NT2/D1 (cell line): ENCODE data around the gene KLHL6.

Experiments
- DNase-seq: peaks from one replicate; pipeline ENCODE4 v3.0.0-alpha.2; 2011; ENCODE audit warnings: low read depth, low spot score
- H3K27me3 ChIP-seq: 2 replicates; pipeline ENCODE4 v1.6.0; 2011; ENCODE audit warnings: mild to moderate bottlenecking; ENCODE audit not compliant: insufficient read length, insufficient read depth
- H3K36me3 ChIP-seq: 2 replicates; pipeline ENCODE4 v1.6.1; 2011; ENCODE audit warnings: mild to moderate bottlenecking, low read length, mixed read lengths; ENCODE audit not compliant: insufficient read depth, insufficient read length
- H3K4me1 ChIP-seq: 2 replicates; pipeline ENCODE4 v1.5.1; 2011; ENCODE audit not compliant: insufficient read depth, insufficient read length
- H3K4me3 ChIP-seq: 2 replicates; pipeline ENCODE4 v1.5.1; 2011; ENCODE audit warnings: low read depth; ENCODE audit not compliant: insufficient read length
- H3K9ac ChIP-seq: 2 replicates; pipeline ENCODE4 v1.6.0; 2011; ENCODE audit warnings: low read depth; ENCODE audit not compliant: insufficient read length
- H3K9me3 ChIP-seq: 2 replicates; pipeline ENCODE4 v1.5.1; 2011; ENCODE audit warnings: mild to moderate bottlenecking, low read length; ENCODE audit not compliant: insufficient read depth
- SUZ12 ChIP-seq: IDR thresholded peaks from 2 replicates; pipeline ENCODE4 v1.6.1; 2011; ENCODE audit not compliant: insufficient read length, insufficient read depth; ENCODE audit errors: extremely low read depth
- YY1 ChIP-seq: IDR thresholded peaks from 2 replicates; pipeline ENCODE4 v1.6.1; 2011; ENCODE audit not compliant: insufficient read length, insufficient read depth
- ZNF274 ChIP-seq: IDR thresholded peaks from 2 replicates; pipeline ENCODE4 v1.6.1; 2011; ENCODE audit warnings: mild to moderate bottlenecking, low read depth, low read length

KLHL6 gene

GRCh38 chr3:183464480-183464879, 91.0 kb downstream of the KLHL6 start:
- Histone ChIP-seq H3K4me3 (no peak overlapping the region), H3K9me3 (peaks cover 7% of the 10 kb centered on the region; the same call in 1 of the 2 replicates), H3K36me3 (no peaks in the 10 kb centered on the region), H3K4me1 (peaks cover 3% of the 10 kb centered on the region), H3K9ac (no peak overlapping the region), H3K27me3 (no peaks in the 10 kb centered on the region)
- DNase-seq: no peak
- TF ChIP-seq ZNF274: no peak

DNA sequence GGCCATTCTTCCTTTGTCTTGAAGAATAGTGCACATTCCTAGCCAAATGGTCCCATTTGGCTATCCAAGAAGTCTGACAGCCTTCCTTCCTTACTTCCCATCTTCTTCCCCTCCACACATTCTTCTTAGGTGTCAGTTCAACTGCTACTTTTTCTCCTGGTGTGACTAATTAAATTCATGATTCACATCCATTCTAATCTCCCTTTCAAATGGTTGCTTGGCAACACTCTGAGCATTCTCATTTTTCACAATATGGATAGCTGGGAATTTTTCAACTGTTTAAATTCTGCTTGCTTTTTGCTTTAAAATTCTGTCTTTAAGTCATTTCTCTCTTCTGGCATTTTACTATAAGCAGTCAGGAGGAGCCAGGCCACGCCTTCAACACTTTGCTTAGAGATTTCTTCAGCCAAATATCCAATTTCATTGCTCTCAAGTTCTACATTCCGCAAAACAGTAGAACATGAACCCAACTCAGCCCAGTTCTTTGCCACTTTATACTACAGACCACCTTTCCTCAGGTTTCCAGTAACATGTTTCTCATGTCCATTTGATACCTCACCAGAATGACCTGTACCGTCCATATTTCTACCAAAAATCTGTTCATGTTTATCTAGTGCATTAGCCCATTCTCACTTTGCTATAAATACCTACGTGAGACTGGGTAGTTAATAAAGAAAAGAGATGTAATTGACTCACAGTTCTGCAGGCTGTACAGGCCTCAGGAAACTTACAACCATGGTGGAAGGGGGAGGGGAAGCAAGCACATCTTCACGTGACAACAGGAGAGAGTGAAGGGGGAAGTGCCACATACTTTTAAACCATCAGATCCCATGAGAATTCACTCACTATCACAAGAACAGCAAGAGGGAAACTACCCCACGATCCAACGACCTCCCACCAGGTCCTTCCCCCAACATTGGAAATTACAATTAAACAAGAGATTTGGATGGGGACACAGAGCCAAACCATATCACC, 95.1 kb downstream of the KLHL6 start:
- Histone ChIP-seq H3K27me3 (no peaks in the 10 kb centered on the region), H3K4me3 (no peak overlapping the region), H3K9me3 (peaks cover 7% of the 10 kb centered on the region; the same call in 1 of the 2 replicates), H3K9ac (no peak overlapping the region), H3K4me1 (peaks cover 3% of the 10 kb centered on the region), H3K36me3 (peaks cover 11% of the 10 kb centered on the region)
- no peak for DNase-seq
- no peak for TF ChIP-seq SUZ12

DNA sequence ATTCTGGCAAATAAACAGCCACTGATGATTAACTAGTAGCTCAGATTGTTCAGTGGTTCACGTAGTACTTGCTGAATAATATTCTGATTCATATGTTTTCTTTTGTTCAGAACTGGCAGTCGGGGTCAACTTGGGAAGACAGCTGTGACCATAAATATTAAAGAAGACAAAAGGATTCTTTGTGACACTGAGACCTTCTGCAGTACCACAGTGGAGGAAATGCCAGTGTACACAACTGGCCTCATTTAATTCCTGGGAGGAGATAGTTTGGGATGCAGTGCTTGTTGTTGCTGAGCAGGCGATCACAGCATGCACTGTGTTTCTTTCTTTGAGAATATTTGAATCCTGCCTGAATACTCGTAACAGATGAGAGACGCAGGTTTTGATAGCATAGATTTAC, 100.4 kb downstream of the KLHL6 start:
- H3K4me3 ChIP-seq: no peak overlapping the region
- H3K9ac ChIP-seq: no peak overlapping the region
- H3K36me3 ChIP-seq: peaks cover 45% of the 10 kb centered on the region
- H3K4me1 ChIP-seq: peaks cover 3% of the 10 kb centered on the region
- H3K9me3 ChIP-seq: no peaks in the 10 kb centered on the region
- no peak for TF ChIP-seq SUZ12
- no peak for TF ChIP-seq YY1
- H3K27me3 ChIP-seq: no peaks in the 10 kb centered on the region
- no peak for DNase-seq

DNA sequence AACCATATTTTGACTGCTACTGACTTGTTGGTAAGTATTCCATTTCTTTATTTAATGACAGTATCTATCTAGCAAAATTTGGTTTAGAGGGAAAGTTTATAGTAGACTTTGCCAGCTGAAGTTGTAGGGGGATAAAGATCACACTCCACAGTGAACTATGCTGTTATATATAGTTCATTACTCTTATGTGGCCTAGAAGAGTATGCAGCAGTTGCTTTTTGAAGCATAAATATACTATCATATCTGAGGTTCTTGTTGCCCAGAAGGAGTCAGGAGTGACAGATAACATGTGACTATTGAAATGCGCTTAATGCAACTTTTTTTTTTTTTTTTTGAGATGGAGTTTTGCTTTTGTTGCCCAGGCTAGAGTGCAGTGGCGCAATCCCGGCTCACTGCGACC, 101.4 kb downstream of the KLHL6 start:
- H3K27me3 ChIP-seq: no peaks in the 10 kb centered on the region
- H3K4me3 ChIP-seq: no peak overlapping the region
- H3K4me1 ChIP-seq: no peaks in the 10 kb centered on the region
- no peak for DNase-seq
- H3K9me3 ChIP-seq: no peaks in the 10 kb centered on the region
- H3K36me3 ChIP-seq: peaks cover 45% of the 10 kb centered on the region
- TF ChIP-seq SUZ12 (no peak), ZNF274 (no peak), YY1 (no peak)
- no peak overlapping the region for H3K9ac ChIP-seq

GRCh38 chr3:183449791-183450190, 105.7 kb downstream of the KLHL6 start:
- peak overlapping the region; percentile 46 for H3K9ac ChIP-seq
- no peaks in the 10 kb centered on the region for H3K27me3 ChIP-seq
- TF ChIP-seq YY1: no peak
- no peak for TF ChIP-seq ZNF274
- TF ChIP-seq SUZ12: no peak
- no peaks in the 10 kb centered on the region for H3K4me1 ChIP-seq
- DNase-seq: no peak
- H3K4me3 ChIP-seq: no peak overlapping the region
- H3K9me3 ChIP-seq: peaks cover 8% of the 10 kb centered on the region
- peaks cover 28% of the 10 kb centered on the region for H3K36me3 ChIP-seq

GRCh38 chr3:183449391-183449790, 106.1 kb downstream of the KLHL6 start:
- H3K27me3 ChIP-seq: no peaks in the 10 kb centered on the region
- H3K4me1 ChIP-seq: no peaks in the 10 kb centered on the region
- H3K4me3 ChIP-seq: no peak overlapping the region
- peaks cover 24% of the 10 kb centered on the region for H3K36me3 ChIP-seq
- TF ChIP-seq ZNF274 (no peak), YY1 (no peak), SUZ12 (no peak)
- DNase-seq: no peak
- peaks cover 12% of the 10 kb centered on the region for H3K9me3 ChIP-seq
- no peak overlapping the region for H3K9ac ChIP-seq

GRCh38 chr3:183448369-183449128, 107.0 kb downstream of the KLHL6 start:
- no peak for TF ChIP-seq SUZ12
- TF ChIP-seq ZNF274: no peak
- TF ChIP-seq YY1: no peak
- no peak for DNase-seq
- H3K4me3 ChIP-seq: peak overlapping the region; percentile 93
- peak overlapping the region; percentile 97 for H3K9ac ChIP-seq
- no peaks in the 10 kb centered on the region for H3K4me1 ChIP-seq
- H3K27me3 ChIP-seq: no peaks in the 10 kb centered on the region
- peaks cover 20% of the 10 kb centered on the region for H3K9me3 ChIP-seq
- H3K36me3 ChIP-seq: peaks cover 16% of the 10 kb centered on the region
